Upper lobe of left lung (tissue), 6 donors: Measurements from ENCODE around the gene EEF1A2. TPM values are rescaled to one million over a fixed set of nuclear protein-coding genes. Genes with fewer than 3 reads are reported as not detected.

Experiments
- ATAC-seq, 2 donors: fragments of 200-7000 bp; cut with Tn5 transposase; one replicate each; pipeline ENCODE4 v1.9.1; 2022; ENCODE audit warnings: mild to moderate bottlenecking in 2 of 2, moderate library complexity in 2 of 2; ENCODE audit not compliant: low FRiP score in 2 of 2
- DNase-seq, 2 donors: peaks; one replicate each; pipeline ENCODE4 v3.0.0-alpha.2; 2019 to 2020
- H3K27ac ChIP-seq, 4 donors: fragments of 200-600 bp; sonication (generic); one replicate each; pipeline ENCODE4 v1.5.1; 2016 to 2019
- H3K27me3 ChIP-seq, 4 donors: fragments of 200-600 bp; sonication (generic); one replicate each; pipeline ENCODE4 v1.5.1; 2017 to 2019
- H3K36me3 ChIP-seq, 4 donors: fragments of 200-600 bp; sonication (generic); one replicate each; pipeline ENCODE4 v1.5.1; 2016 to 2019
- H3K4me1 ChIP-seq, 4 donors: fragments of 200-600 bp; sonication (generic); one replicate each; pipeline ENCODE4 v1.5.1; 2018 to 2019
- H3K4me3 ChIP-seq, 4 donors: fragments of 200-600 bp; sonication (generic); one replicate each; pipeline ENCODE4 v1.5.1; 2017 to 2019; ENCODE audit warnings: mild to moderate bottlenecking in 2 of 4, moderate library complexity in 1 of 4
- H3K9me3 ChIP-seq, 4 donors: fragments of 200-600 bp; sonication (generic); one replicate each; pipeline ENCODE4 v1.5.1; 2018 to 2019
- EP300 ChIP-seq, 4 donors: sonication (generic); formaldehyde crosslinking; IDR thresholded peaks; one replicate each; pipeline ENCODE4 v1.5.1; 2017; ENCODE audit warnings: antibody characterized with exemption in 4 of 4, control low read depth in 2 of 4
- POLR2A ChIP-seq, 4 donors: fragments of 450-650 bp; IDR thresholded peaks; one replicate each; pipeline ENCODE4 v1.5.1; 2016 to 2017; ENCODE audit warnings: antibody characterized with exemption in 4 of 4, mild to moderate bottlenecking in 2 of 4
- POLR2AphosphoS5 ChIP-seq, 2 donors: sonication (generic); formaldehyde crosslinking; IDR thresholded peaks; one replicate each; pipeline ENCODE4 v1.5.1; 2017; ENCODE audit warnings: antibody characterized with exemption in 2 of 2
- WGBS, 2 donors: methylation state at CpG; one replicate each; pipeline ENCODE4 v1.1.5; 2017 to 2018; 5-methylcytosine and 5-hydroxymethylcytosine counted together
- total RNA-seq, 6 donors: library from RNA; depleted of rRNA in 4 of 6; stranded (reverse); fragments of >200 nt in 4 of 6; gene quantifications; one replicate each; pipeline versions ENCODE4 v1.1.0 to v1.2.1, GENCODE V29; 2016 to 2021
- TF ChIP-seq, protein P1 (sequence below), 6 experiments: fragments of 450-650 bp in 4 of 6; fragments of 200-600 bp in 2 of 6; sonication (generic) in 2 of 6; IDR thresholded peaks; one replicate each; pipeline ENCODE4 v1.5.1; 2016 to 2019; ENCODE audit warnings: antibody characterized with exemption in 6 of 6
- donor health status: DM: no; HTN: no; CAD: no; lungs with moderate emphysema.
- donor health status: DM: no; HTN: yes; CAD: no; lungs with severe emphysema.

EEF1A2 gene
- total RNA-seq, 6 donors from 2014 or later, result 0.61 to 1.6 (median 1.1) TPM; not detected in 2

- H3K4me3 ChIP-seq, result no peak overlapping the region
- no peaks in the 10 kb centered on the region for H3K4me1 ChIP-seq
- TF ChIP-seq, protein P1, sequence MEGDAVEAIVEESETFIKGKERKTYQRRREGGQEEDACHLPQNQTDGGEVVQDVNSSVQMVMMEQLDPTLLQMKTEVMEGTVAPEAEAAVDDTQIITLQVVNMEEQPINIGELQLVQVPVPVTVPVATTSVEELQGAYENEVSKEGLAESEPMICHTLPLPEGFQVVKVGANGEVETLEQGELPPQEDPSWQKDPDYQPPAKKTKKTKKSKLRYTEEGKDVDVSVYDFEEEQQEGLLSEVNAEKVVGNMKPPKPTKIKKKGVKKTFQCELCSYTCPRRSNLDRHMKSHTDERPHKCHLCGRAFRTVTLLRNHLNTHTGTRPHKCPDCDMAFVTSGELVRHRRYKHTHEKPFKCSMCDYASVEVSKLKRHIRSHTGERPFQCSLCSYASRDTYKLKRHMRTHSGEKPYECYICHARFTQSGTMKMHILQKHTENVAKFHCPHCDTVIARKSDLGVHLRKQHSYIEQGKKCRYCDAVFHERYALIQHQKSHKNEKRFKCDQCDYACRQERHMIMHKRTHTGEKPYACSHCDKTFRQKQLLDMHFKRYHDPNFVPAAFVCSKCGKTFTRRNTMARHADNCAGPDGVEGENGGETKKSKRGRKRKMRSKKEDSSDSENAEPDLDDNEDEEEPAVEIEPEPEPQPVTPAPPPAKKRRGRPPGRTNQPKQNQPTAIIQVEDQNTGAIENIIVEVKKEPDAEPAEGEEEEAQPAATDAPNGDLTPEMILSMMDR (IDR thresholded peaks at IDR 0.05), result no peak
- TF ChIP-seq POLR2AphosphoS5 (IDR thresholded peaks at IDR 0.05) (no peak), EP300 (IDR thresholded peaks at IDR 0.05) (no peak), POLR2A (IDR thresholded peaks at IDR 0.05) (no peak)
- DNase-seq (no peak), ATAC-seq (no peak)
- 22 to 73% methylated on average over 1 to 2 of the region's 2 CpGs for WGBS, 2 donors
- H3K9me3 ChIP-seq, result no peaks in the 10 kb centered on the region
- peaks cover 0 to 9% (median 0%) of the 10 kb centered on the region in 4 donors for H3K27me3 ChIP-seq
- H3K27ac ChIP-seq, result no peak overlapping the region
- no peaks in the 10 kb centered on the region for H3K36me3 ChIP-seq
Observed at GRCh38 chr20:63462244-63462643, 36.6 kb downstream of the EEF1A2 start.

DNA sequence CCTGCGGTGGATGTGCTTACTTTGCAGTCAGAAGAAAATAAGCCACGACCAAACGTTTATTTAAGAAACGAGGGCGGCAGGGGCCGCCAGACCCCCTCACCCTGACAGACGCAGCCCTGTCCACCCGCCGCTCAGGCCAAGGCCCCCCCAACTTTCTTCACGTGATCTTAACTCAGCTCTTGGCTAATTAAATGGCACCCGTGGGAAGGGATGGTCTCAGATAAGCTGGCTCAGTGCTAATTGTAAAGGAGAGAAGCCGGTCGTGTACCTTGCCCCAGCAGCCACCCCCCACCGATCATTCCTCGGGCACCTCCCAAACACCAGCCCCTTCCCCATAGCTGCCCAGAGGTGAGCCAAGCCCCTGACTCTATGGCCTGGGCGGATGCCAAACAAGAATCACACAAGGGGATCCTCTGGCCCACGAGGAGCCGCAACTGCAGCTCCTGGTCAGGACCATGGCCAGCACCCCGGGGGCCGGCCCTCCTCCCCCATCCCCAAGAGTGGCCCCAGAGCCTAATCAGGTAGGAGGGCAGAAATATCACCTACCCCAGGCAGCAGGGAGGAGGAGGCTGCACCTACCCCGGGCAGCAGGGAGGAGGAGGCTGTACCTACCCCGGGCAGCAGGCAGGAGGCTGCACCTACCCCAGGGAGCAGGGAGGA, 37.6 kb downstream of the EEF1A2 start:
- 33 to 44% methylated on average over 14 to 22 of the region's 22 CpGs for WGBS, 2 donors
- H3K36me3 ChIP-seq, result no peaks in the 10 kb centered on the region
- peaks cover 0 to 9% (median 0%) of the 10 kb centered on the region in 4 donors for H3K27me3 ChIP-seq
- no peaks in the 10 kb centered on the region for H3K4me1 ChIP-seq
- DNase-seq, result peak in 1 of 2 donors; percentile 64
- no peak overlapping the region for H3K4me3 ChIP-seq
- TF ChIP-seq, protein P1 (IDR thresholded peaks at IDR 0.05), result no peak
- TF ChIP-seq EP300 (IDR thresholded peaks at IDR 0.05), result no peak
- no peak overlapping the region for H3K27ac ChIP-seq
- ATAC-seq, result no peak
- no peaks in the 10 kb centered on the region for H3K9me3 ChIP-seq

DNA sequence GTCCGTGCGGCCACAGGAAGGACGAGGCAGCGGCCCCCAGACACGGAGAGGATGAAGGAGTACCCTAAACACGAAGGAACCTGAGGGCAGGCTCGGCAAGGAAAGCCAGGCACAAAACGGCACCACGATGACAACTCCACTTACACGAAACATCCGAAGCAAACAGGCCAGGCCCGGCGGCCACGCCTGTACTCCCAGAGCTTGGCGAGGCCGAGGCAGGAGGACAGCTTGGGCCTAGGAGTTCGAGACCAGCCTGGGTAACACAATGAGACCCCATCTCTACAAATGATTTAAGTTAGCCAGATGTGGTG, 39.9 kb downstream of the EEF1A2 start:
- Histone ChIP-seq H3K9me3 (no peaks in the 10 kb centered on the region), H3K27ac (no peak overlapping the region), H3K27me3 (peaks cover 0 to 21% (median 5%) of the 10 kb centered on the region in 4 donors), H3K4me1 (peaks cover 2 to 7% (median 3%) of the 10 kb centered on the region in 4 donors), H3K36me3 (no peaks in the 10 kb centered on the region), H3K4me3 (no peak overlapping the region)
- TF ChIP-seq, protein P1 (IDR thresholded peaks at IDR 0.05), result no peak
- no peak for TF ChIP-seq EP300 (IDR thresholded peaks at IDR 0.05)
- no peak for TF ChIP-seq POLR2AphosphoS5 (IDR thresholded peaks at IDR 0.05)
- no peak for TF ChIP-seq POLR2A (IDR thresholded peaks at IDR 0.05)
- no peak for ATAC-seq
- DNase-seq, result no peak
- WGBS, 2 donors, result 80 to 84% methylated on average over 17 of the region's 17 CpGs

GRCh38 chr20:63458170-63459069, 40.5 kb downstream of the EEF1A2 start:
- Histone ChIP-seq H3K27ac (no peak overlapping the region), H3K9me3 (no peaks in the 10 kb centered on the region), H3K27me3 (peaks cover 0 to 26% (median 6%) of the 10 kb centered on the region in 4 donors), H3K4me1 (peaks cover 4 to 9% (median 6%) of the 10 kb centered on the region in 4 donors), H3K4me3 (no peak overlapping the region), H3K36me3 (no peaks in the 10 kb centered on the region)
- DNase-seq, result peak in 1 of 2 donors; percentile 79
- 86 to 94% methylated on average over 28 to 36 of the region's 36 CpGs for WGBS, 2 donors
- TF ChIP-seq, protein P1 (IDR thresholded peaks at IDR 0.05), result no peak
- no peak for TF ChIP-seq EP300 (IDR thresholded peaks at IDR 0.05)
- TF ChIP-seq POLR2AphosphoS5 (IDR thresholded peaks at IDR 0.05), result no peak
- TF ChIP-seq POLR2A (IDR thresholded peaks at IDR 0.05), result no peak
- no peak for ATAC-seq
